OCI-LY1 (cell line): Measurements from ENCODE around the gene BAIAP2L1.
"Not testable (repeated sequence)": the region's sequence is repeated elsewhere in the genome, so short reads cannot be mapped to it uniquely, and the experiment has no call there.

ENCODE experiments used
- H2AFZ ChIP-seq: fragments of 200-600 bp; sonication (generic), shearing (Covaris generic); 2 replicates; pipeline ENCODE4 v1.6.0; 2014; ENCODE audit warnings: antibody characterized with exemption, mild to moderate bottlenecking, low read length
- H3F3A ChIP-seq: fragments of 200-600 bp; sonication (generic), shearing (Covaris generic); 2 replicates; pipeline ENCODE4 v1.6.0; 2014; ENCODE audit warnings: mild to moderate bottlenecking, antibody characterized with exemption, low read length, moderate library complexity; ENCODE audit not compliant: insufficient read depth
- H3K27ac ChIP-seq: fragments of 200-600 bp; sonication (generic); 2 replicates; pipeline ENCODE4 v1.5.1; 2014; ENCODE audit warnings: low read length, mixed run types, mild to moderate bottlenecking, low read depth; ENCODE audit not compliant: poor library complexity, severe bottlenecking
- H3K27me3 ChIP-seq: fragments of 200-600 bp; sonication (generic); 2 replicates; pipeline ENCODE4 v1.6.0; 2014; ENCODE audit warnings: antibody characterized with exemption, mild to moderate bottlenecking, low read length, moderate library complexity; ENCODE audit not compliant: insufficient read depth
- H3K36me3 ChIP-seq: fragments of 200-600 bp; sonication (generic); 2 replicates; pipeline ENCODE4 v1.6.1; 2014; ENCODE audit warnings: mild to moderate bottlenecking, antibody characterized with exemption, low read length, moderate library complexity, mixed read lengths; ENCODE audit not compliant: insufficient read depth
- H3K4me1 ChIP-seq: fragments of 200-600 bp; sonication (generic); 2 replicates; pipeline ENCODE4 v1.5.1; 2014; ENCODE audit warnings: mild to moderate bottlenecking, low read length, moderate library complexity; ENCODE audit not compliant: insufficient read depth, severe bottlenecking
- H3K4me2 ChIP-seq: fragments of 200-600 bp; sonication (generic), shearing (Covaris generic); 2 replicates; pipeline ENCODE4 v1.6.1; 2014; ENCODE audit warnings: low read length
- H3K4me3 ChIP-seq: fragments of 200-600 bp; sonication (generic); 2 replicates; pipeline ENCODE4 v1.5.1; 2014; ENCODE audit warnings: low read length, low read depth, mild to moderate bottlenecking, mixed read lengths; ENCODE audit not compliant: poor library complexity, severe bottlenecking
- H3K79me2 ChIP-seq: fragments of 200-600 bp; shearing (Covaris generic); 2 replicates; pipeline ENCODE4 v1.6.1; 2016; ENCODE audit warnings: mixed run types, low read length, mixed read lengths; ENCODE audit not compliant: insufficient read depth
- H3K9ac ChIP-seq: fragments of 200-600 bp; sonication (generic), shearing (Covaris generic); 2 replicates; pipeline ENCODE4 v1.6.1; 2014; ENCODE audit warnings: mild to moderate bottlenecking, low read length, mixed read lengths
- H3K9me2 ChIP-seq: fragments of 200-600 bp; sonication (generic), shearing (Covaris generic); 2 replicates; pipeline ENCODE4 v1.6.1; 2014; ENCODE audit warnings: low read depth, mild to moderate bottlenecking, low read length, mixed read lengths
- H3K9me3 ChIP-seq: fragments of 200-600 bp; shearing (Covaris generic); 2 replicates; pipeline ENCODE4 v1.6.1; 2014; ENCODE audit warnings: low read length, mixed read lengths
- H4K20me1 ChIP-seq: fragments of 200-600 bp; sonication (generic), shearing (Covaris generic); 2 replicates; pipeline ENCODE4 v1.6.0; 2016; ENCODE audit warnings: mild to moderate bottlenecking, low read length; ENCODE audit not compliant: insufficient read depth
- CTCF ChIP-seq: fragments of 200-600 bp; sonication (generic), shearing (Covaris generic); IDR thresholded peaks from 2 replicates; pipeline ENCODE4 v1.5.1; 2017; ENCODE audit warnings: mild to moderate bottlenecking, antibody characterized with exemption, low read length, moderate library complexity, mixed read lengths
- EZH2 ChIP-seq: fragments of 200-600 bp; sonication (generic), shearing (Covaris generic); IDR thresholded peaks from 2 replicates; pipeline ENCODE4 v1.8.0; 2017; ENCODE audit warnings: borderline replicate concordance, mixed run types, mild to moderate bottlenecking, antibody characterized with exemption, low read length, moderate library complexity, mixed read lengths

Gene BAIAP2L1

GRCh38 chr7:98409843-98410242, 9.0 kb upstream of the BAIAP2L1 start:
- Histone ChIP-seq H4K20me1 (no peaks in the 10 kb centered on the region), H3K27me3 (no peaks in the 10 kb centered on the region; the same call in 1 of the 2 replicates), H3F3A (no peaks in the 10 kb centered on the region), H3K36me3 (no peaks in the 10 kb centered on the region), H2AFZ (no peak overlapping the region), H3K79me2 (no peaks in the 10 kb centered on the region), H3K4me1 (no peaks in the 10 kb centered on the region), H3K9ac (no peak overlapping the region), H3K4me3 (no peak overlapping the region), H3K27ac (no peak overlapping the region), H3K4me2 (no peak overlapping the region), H3K9me3 (no peaks in the 10 kb centered on the region), H3K9me2 (no peaks in the 10 kb centered on the region)
- TF ChIP-seq CTCF (no peak), EZH2 (no peak)

GRCh38 chr7:98408146-98408545, 7.3 kb upstream of the BAIAP2L1 start:
- not testable (repeated sequence) for H3K27me3 ChIP-seq, H3K27ac ChIP-seq, H3K4me1 ChIP-seq, H4K20me1 ChIP-seq, H3K9me2 ChIP-seq, H3F3A ChIP-seq, H2AFZ ChIP-seq, H3K4me3 ChIP-seq, H3K9ac ChIP-seq, H3K4me2 ChIP-seq, H3K36me3 ChIP-seq, H3K9me3 ChIP-seq, H3K79me2 ChIP-seq

- Histone ChIP-seq H4K20me1 (no peaks in the 10 kb centered on the region), H3K4me3 (no peak overlapping the region), H2AFZ (no peak overlapping the region), H3K9me2 (no peaks in the 10 kb centered on the region), H3K27me3 (peaks cover 7% of the 10 kb centered on the region; the same call in 1 of the 2 replicates), H3K4me1 (no peaks in the 10 kb centered on the region), H3K79me2 (no peaks in the 10 kb centered on the region), H3K4me2 (no peak overlapping the region), H3K9ac (no peak overlapping the region), H3K27ac (no peak overlapping the region), H3F3A (no peaks in the 10 kb centered on the region), H3K9me3 (no peaks in the 10 kb centered on the region), H3K36me3 (no peaks in the 10 kb centered on the region)
- TF ChIP-seq CTCF (no peak), EZH2 (no peak)
Measured at GRCh38 chr7:98406827-98407226, 5.9 kb upstream of the BAIAP2L1 start.

GRCh38 chr7:98404840-98405239, 4.0 kb upstream of the BAIAP2L1 start:
- Histone ChIP-seq H3K9ac (no peak overlapping the region), H3K27ac (no peak overlapping the region), H3K4me2 (no peak overlapping the region), H3K9me2 (no peaks in the 10 kb centered on the region), H3K27me3 (peaks cover 8% of the 10 kb centered on the region; the same call in 1 of the 2 replicates), H3K36me3 (no peaks in the 10 kb centered on the region), H3K4me1 (peaks cover 5% of the 10 kb centered on the region), H4K20me1 (no peaks in the 10 kb centered on the region), H3F3A (no peaks in the 10 kb centered on the region), H3K4me3 (no peak overlapping the region), H3K79me2 (no peaks in the 10 kb centered on the region), H3K9me3 (no peaks in the 10 kb centered on the region), H2AFZ (no peak overlapping the region)
- no peak for TF ChIP-seq EZH2
